Left renal cortex interstitium (tissue), 4 donors: ENCODE results near the gene NPSR1. TPM values are rescaled to one million over a fixed set of nuclear protein-coding genes. Genes with fewer than 3 reads are reported as not detected.
"Not testable (repeated sequence)": the region's sequence is repeated elsewhere in the genome, so short reads cannot be mapped to it uniquely, and the experiment has no call there.

Source experiments
- DNase-seq, 4 donors: peaks; one replicate each; pipeline ENCODE4 v3.0.0-alpha.2; 2013; ENCODE audit warnings: low read depth in 4 of 4, low spot score in 2 of 4, missing footprints in 1 of 4
- polyA plus RNA-seq, 4 donors: library from polyadenylated mRNA; unstranded; fragments of 120-200 nt; gene quantifications; one replicate each; pipeline ENCODE4 v1.2.1, GENCODE V29; 2013; ENCODE audit not compliant: insufficient read length in 4 of 4

Gene NPSR1, protein sequence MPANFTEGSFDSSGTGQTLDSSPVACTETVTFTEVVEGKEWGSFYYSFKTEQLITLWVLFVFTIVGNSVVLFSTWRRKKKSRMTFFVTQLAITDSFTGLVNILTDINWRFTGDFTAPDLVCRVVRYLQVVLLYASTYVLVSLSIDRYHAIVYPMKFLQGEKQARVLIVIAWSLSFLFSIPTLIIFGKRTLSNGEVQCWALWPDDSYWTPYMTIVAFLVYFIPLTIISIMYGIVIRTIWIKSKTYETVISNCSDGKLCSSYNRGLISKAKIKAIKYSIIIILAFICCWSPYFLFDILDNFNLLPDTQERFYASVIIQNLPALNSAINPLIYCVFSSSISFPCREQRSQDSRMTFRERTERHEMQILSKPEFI
- polyA plus RNA-seq, result under 1 TPM in 1 of 4 donors, not detected in 3; 0.09 TPM

DNA sequence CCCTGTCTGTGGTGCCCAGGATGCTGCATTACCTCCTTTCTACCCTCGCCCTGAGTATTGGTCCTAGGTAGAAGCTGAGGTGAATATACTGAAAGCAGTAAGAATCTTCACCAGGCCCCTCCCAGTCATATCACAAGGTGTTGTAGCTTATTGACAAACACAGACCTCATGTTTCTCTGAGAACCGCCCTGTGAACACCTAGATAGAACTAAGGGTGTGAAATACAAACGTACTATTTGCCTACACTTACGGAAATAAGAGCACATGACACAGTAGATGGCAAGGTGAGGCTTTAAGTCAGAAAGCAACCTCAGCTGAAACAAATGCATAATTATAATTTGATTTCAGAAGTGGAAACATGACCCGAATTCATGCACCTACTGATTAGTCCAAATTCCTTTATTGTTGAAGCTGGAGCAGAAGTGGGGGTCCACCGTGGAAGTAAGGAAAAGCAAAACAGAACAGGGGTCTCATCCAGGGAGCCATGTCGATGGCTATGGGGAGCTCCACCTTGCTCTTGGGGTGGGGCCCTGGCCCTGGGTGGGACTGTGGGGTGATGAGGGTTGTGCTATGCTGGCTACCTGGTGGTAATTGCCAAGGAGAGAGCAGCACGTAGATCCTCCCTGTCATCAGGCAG, at the start of gene NPSR1:
Gene NPSR1, plus strand, starts transcription at position 587 of the 637 bp plus-strand sequence. CDS start 195 bp downstream, outside the sequence.
- DNase-seq, result no peak

DNA sequence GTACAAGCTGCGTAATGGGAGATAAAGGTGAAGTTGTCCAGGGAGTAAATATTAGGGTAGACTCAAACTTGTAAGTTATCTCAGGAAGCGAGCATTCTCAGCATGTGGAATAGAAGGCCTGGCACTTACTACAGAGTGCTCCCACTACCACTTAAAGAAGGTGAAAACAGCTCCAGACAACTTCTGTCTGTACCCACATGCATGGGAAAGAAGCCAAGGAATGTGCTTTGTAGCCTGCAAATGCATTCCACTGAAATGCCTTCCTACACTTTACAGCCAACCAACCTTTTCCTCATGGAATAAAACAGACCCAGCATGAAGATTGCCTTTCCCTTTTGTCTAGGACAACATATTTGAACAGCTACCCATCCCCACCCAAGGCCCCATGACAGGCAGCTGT, 45.4 kb upstream of the NPSR1 start:
- DNase-seq, result no peak

DNA sequence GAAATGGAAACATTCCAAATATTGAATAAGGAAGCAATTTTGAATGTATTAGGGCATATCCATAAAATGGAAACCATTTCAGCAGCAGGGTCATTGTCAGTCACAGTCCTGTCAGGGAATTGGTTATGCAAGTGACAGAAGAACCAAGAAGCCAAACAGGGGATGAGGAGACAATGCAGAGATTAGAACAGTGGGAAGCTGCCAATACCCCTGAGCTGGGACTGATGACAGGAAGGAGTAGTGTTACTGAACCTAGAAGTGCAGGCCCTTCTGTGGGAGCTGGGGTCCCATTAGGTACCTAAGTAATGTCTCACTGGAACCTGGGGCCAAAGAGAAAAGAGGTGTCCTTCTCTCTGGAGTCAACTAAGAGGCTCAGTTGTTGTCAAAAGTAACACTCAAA, 37.6 kb upstream of the NPSR1 start:
- DNase-seq, result no peak

DNA sequence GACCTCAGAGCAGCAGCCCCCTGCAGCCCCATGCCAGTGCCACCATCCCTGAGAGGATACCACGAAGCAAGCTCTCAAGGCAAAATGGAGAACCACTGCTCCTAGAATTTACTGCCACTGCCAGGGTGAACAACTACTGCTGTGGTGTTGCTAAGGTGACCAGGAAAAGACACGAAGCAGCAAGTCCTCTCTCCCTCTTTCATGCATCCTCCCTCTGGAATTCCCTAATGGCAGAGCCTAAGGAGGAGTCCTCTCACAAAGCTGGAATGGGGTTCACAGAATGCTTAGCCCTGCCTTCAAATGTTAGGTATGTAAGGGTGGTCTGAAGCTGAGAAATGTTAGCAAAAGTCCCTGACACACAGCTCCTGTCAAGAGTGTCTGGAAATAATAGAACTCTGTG, 35.8 kb upstream of the NPSR1 start:
- no peak for DNase-seq

DNA sequence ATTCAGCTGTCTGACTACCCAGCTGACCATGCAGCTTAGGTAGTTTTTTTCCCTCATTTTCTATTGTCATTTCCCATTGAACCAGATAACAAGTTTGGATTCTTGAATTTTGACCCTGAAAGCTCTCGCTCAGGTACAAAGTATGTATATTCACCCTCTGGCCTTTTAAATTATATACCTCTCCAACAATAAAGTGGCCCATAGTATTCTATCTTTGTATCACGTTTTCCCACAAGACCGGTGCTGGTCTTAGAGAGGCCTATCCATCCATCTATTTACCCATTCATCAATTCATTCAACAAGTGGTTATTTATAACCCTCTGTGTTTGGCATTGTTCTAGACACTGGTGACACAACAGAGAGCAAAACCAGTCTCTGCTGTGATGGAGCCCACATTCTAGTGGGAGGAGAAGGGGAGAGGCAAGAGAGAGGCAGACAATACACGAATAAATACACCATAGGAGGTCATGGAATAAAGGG, 35.2 kb upstream of the NPSR1 start:
- no peak for DNase-seq

DNA sequence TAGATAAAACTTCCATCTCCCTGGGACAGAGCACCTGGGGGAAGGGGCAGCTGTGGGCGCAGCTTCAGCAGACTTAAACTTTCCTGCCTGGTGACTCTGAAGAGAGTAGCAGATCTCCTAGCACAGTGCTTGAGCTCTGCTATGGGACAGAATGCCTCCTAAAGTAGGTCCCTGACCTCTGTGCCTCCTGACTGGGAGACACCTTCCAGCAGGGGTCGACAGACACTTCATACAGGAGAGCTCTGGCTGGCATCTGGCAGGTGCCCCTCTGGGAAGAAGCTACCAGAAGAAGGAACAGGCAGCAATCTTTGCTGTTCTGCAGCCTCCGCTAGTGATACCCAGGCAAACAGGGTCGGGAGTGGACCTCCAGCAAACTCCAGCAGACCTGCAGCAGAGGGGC, 29.4 kb upstream of the NPSR1 start:
- DNase-seq, result not testable (repeated sequence)

DNA sequence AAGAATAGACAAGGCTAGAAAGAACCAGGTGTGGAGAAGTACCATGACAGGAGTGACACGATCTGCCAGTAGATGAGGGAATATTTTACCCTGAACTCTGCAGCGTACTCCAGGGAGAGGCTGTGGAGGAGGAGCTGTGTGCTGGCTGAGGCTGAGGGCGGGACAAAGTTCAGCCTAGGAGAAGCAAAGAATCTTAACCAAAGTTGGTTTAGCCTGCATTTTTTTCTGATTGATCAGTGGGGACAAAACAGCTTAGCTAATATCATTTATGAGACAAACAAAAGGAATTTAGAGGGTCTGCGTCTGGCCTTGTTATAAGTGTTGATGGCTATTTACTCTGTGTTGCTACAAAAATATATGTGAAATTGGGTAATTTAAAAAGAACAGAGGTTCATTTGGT, 5.2 kb upstream of the NPSR1 start:
- DNase-seq, result no peak

DNA sequence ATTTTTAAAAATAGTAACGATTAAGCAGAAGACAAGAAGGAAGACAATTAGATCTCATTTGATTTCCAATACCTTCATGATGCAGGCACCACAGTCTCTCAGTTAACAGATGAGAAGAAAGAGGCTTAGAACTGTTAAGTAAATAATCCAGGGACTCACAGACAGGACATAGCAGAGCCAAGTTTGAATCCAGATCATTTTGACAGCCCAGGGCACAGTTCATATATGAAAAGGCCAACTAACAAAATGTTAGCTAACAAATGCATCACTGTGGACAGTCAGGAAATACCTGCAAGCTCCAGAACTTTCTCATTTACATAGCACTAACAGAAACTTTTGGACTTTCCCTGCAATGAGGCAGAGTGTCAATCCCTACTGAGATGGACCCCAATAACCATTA, 4.2 kb upstream of the NPSR1 start:
- DNase-seq, result no peak

DNA sequence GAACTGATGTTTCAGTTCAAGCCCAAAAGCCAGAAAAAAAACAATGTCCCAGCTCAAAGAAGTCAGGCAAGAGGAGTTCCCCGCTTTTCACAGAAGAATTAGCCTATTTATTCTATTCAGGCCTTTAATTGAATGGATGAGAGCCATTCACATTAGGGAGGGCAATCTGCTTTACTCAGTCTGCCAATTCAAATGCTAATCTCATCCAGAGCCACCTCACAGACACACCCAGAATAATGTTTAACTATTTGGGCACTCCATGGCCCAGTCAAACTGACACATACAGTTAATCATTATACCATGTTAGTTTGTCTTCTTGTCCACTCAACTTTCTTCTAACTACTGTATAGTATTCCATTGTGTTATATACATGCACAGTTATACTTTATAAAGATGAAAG, 2.6 kb upstream of the NPSR1 start:
- DNase-seq, result no peak

DNA sequence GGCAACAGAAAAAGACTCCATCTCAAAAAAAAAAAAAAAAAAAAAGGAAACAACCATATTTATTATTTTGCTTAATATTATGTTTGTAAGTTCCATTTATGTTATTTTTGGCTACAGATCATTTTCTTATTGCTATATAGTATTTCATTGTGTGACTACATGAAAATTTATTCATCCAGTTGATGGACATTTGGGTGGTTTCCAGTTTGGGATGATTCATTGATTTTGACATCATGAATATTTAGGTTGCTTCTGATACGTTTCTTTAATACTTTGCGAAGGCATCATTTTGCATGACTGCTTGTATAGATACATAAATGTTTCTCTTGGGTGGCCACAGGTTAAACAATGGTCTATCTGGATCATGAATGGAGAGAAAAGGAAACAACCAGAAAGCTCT, 2.0 kb upstream of the NPSR1 start:
- DNase-seq, result no peak

DNA sequence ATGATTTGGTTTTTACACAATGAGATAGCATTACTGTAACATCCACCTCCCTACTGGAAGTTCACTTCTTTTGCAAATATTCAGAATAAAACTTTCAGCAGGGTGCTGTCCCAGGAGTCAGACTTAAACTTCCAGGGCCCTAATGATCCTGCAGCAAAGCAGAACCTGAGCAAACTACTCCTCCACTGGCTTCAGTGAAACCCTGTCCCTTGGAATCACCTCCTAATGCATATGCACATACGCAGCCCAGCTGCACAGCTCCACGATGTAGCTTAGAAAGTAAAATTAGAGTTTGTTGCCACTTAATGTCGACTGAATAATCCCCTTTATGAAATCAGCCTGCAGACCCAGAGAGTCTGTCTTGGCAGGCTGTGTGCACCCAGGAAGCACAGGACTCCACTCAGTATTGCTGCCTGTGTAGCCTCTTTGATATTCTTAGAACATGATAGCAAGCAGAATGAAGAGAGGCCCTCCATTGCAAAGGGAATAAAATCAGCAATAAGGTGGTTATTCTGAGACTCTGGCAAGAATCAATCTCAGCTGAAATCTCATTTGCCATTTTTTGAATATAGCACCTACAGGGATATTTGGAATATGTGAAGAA, 1.6 kb downstream of the NPSR1 start:
- no peak for DNase-seq

DNA sequence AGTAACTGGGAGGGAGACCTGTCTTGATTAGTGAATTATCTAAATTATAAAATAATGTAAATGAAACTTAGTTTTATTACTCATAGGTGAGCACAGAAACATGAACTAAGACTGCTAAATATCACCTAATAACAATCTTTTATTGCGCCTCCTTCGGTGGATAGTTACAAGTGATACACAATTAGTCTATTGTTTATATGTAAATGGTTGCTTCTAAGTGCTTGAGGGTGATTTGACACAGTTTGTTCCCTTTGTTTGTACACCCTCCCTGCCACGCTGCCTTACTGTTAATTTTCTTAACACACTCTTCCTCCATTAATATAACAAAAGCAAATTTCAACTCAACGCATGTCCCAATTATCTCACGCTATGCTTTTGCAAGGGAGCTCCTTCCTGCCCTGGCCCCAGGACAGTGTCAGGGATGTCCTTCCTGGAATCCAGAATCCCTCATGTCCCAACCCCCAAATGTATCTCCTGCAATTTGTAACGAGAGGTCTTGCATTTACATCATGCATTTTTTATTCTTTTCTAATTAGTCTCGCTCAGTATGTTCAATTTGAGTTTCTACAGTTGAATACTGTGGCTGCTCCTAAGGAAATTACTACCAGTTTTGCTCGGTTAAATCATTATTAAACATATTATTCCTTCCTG, 4.2 kb downstream of the NPSR1 start:
- DNase-seq, result no peak

DNA sequence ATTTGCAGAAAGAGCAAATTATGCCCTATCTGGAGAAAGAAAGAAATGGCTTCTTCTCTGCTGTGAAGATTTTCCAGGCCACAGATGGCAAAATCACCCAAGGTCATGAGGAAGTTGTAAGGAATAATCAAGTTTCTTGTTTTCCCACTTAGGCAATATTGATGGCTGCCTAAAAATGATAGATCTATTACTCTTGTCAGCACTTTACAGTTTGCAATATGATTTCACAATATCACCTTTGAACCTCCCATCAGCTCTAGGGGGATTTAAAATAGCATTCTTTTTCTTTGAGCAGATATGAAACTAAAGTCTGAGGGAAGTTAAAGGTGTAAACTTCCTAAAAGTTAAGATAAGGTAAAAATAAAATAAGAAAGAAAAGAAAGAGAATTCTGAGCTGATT, 6.7 kb downstream of the NPSR1 start:
- DNase-seq, result no peak

DNA sequence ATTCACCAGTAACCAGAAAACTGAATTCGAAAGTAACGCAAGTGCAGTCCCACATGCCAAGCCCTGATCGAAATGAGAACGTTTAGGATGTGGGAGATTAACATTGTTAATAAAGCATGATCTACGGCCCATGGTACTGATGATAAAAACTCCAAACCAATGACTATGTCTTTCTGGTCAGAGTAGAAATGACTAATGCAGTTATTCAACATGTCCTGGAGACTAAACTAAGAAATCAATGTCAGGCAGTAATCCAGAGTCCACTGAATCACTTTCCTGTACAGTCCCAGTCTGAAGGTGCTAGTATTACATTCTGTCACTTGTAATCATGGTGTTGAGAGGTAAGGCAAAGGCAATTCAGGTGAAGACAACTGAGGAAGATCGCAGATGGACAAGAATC, 14.4 kb downstream of the NPSR1 start:
- no peak for DNase-seq

DNA sequence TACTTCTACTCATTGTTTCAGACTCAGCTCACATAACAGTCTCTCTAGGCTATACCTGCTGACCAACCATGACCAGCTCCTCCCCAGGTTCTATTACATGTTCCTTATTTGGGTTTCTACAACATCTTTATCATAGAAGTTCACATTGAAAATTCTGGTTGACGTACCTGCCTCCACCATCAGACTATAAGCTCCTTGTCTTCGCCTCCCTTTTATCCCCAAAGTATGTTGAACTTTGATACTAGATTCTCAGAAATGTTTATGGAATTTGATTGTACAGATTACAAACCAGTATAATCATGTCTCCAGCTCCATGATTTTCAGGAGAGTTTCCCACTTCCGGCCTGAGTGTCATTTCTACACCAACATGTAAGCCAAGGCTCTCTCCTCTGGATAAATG, 15.0 kb downstream of the NPSR1 start:
- DNase-seq, result no peak

DNA sequence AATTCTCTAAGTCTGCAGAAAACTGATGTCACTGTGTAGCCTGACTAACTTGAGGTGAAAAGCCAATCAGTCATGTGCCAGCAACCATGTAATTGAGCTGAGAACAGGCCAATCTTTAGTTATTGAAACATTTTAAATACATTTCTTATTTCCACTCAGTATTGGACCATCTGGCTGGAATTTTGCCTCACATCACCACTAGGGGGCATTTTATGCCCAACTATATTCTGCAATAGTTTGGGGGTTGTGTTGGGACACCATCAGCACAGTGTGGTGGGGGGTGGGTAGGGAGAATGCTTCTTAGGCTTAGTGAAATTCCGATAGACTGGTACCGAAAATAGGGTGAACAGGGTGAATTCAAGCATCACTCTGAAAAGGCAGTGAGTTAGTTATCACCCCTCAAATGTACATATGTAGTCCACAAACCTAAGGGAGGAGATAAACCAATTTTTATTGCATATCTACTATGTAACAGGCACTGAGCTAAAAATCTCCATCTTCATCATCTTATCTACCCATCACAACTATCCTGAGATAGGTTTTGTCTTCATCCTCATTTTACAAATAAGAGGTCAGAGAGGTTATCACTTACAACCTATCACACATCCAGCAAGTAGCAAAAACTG, 17.8 kb downstream of the NPSR1 start:
- DNase-seq, result no peak

DNA sequence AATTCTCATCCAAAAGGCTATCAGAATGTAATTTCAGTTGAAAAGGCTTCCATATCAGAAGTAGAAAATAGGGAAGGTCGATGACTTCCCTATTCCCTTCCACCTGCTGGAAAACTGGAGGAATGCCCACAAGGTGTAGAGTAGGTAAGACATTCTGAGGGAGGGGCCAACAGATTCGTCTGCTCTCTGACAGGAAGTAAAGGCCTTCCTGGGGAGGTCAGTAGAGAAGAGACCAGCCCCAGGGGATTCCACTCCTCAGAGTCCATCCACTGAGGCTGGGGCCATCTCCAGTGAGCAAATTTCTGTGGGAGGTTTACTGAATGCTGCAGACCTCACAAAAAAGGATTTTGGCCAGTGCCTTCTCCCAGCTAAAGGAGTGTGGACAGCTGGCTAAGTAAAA, 19.5 kb downstream of the NPSR1 start:
- no peak for DNase-seq

DNA sequence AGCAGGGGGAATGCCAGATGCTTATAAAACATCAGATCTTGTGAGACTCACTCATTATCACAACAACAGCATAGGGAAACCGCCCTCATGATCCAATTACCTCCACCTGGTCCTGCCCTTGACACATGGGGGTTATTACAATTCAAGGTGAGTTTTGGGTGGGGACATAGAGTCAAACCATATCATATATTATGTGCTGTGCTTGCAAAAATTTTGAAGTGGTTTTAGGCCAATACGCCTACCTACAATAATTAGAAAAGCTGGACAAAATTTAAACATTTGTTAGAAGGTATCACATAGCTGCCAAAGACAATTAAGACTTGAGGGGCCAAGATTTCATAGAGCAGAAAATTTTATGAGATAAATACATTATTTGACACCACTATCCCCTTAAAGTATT, 29.5 kb downstream of the NPSR1 start:
- DNase-seq, result no peak

DNA sequence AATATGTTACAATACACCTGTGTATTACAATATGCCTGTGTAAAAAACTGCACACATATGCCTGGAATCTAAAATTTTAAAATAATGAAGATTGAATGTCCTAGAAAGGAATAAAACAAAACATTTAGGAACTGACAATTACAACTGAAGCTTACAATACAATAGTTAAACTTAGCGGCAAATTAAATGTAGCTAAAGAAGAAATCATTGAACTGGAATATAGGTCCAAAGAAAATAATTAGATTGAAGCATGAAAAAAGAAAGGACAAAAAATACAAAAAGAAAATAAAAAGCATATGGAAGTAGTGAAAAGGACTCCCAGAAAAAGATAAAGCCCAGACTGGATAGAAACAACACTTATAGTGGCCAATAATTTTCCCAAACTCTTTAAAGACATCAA, 38.4 kb downstream of the NPSR1 start:
- DNase-seq, result no peak

DNA sequence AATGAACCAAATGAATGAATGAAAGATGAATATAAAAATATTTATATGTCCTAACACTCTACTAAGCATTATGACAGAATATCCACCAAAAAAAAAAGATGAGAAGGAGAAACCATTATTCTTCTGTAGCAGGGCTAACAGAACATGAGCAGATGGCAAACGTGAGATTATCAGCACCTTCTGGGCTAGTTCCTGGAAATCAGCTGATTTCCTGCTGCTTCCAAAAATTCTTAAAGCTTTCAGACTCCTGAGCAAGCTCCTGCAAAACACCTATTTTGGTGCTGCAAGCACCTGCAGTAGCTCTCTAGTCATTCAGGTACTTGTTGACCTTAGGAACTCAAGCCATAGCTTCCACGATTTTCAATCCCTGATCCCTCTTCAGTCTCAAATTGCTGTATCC, 51.8 kb downstream of the NPSR1 start:
- DNase-seq, result no peak

DNA sequence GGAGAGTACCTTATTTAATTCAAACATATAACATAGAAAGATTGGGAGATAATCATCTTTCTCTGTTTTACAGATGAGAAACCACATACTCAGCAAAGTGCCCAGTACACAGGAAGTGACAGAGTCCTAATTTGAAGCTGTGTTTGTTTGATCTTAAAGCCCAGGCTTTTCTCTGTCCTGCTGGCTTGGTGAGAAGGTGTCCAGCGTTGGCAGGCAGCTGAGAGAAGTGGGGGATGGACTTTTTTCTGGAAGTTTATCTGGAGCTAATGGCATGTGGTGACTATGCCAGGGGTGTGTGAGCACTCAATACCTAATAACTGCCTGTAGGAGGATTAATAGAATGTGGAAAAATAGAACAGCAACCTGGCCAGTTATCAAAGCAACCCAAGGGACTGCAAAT, 60.8 kb downstream of the NPSR1 start:
- DNase-seq, result no peak
